Lower lobe of right lung (tissue), 2 donors: Measurements from ENCODE around the gene BMP7. TPM values are rescaled to one million over a fixed set of nuclear protein-coding genes. Genes with fewer than 3 reads are reported as not detected.

Source experiments
- ATAC-seq, 2 donors: fragments of 200-7000 bp; cut with Tn5 transposase; one replicate each; pipeline ENCODE4 v1.9.1; 2020 to 2022; ENCODE audit warnings: mild to moderate bottlenecking in 2 of 2, moderate library complexity in 2 of 2
- DNase-seq: peaks from one replicate; pipeline ENCODE4 v3.0.0-alpha.2; 2020
- H3K27ac ChIP-seq: fragments of 200-600 bp; one replicate; pipeline ENCODE4 v1.8.0; 2022
- H3K27me3 ChIP-seq: fragments of 200-600 bp; one replicate; pipeline ENCODE4 v1.8.0; 2022; ENCODE audit warnings: low read depth
- H3K36me3 ChIP-seq: fragments of 200-600 bp; one replicate; pipeline ENCODE4 v1.8.0; 2022; ENCODE audit warnings: mild to moderate bottlenecking
- H3K4me1 ChIP-seq: fragments of 200-600 bp; one replicate; pipeline ENCODE4 v1.8.0; 2022
- H3K4me3 ChIP-seq: fragments of 200-600 bp; one replicate; pipeline ENCODE4 v1.8.0; 2022; ENCODE audit warnings: mild to moderate bottlenecking
- H3K9me3 ChIP-seq: fragments of 200-600 bp; one replicate; pipeline ENCODE4 v1.8.0; 2022
- CTCF ChIP-seq: fragments of 200-600 bp; IDR thresholded peaks from one replicate; pipeline ENCODE4 v1.8.0; 2022; ENCODE audit warnings: antibody characterized with exemption, mild to moderate bottlenecking
- intact Hi-C: fragments of 100-400 bp; cut with DNase I; formaldehyde crosslinking; loops from one replicate; pipeline ENCODE4 v1.11.0; 2022
- total RNA-seq: library from RNA; stranded (reverse); fragmentation: NEBNext Ultra II Directional; extraction: Animal tissue kit (Norgen Biotek cat#: 25700); gene quantifications from one replicate; pipeline ENCODE4 v1.2.1, GENCODE V29; 2021
- donor health status: DM: no; HTN: yes; CAD: no; lungs with severe emphysema.

BMP7 gene
- total RNA-seq, 1 donor from 2014 or later: 0.74 TPM

GRCh38 chr20:57301026-57301425 is 34.6 kb upstream of the BMP7 start:
- DNase-seq (no peak), ATAC-seq (no peak)
- no peaks in the 10 kb centered on the region for H3K4me1 ChIP-seq
- H3K36me3 ChIP-seq: no peaks in the 10 kb centered on the region
- no peak overlapping the region for H3K4me3 ChIP-seq
- no peaks in the 10 kb centered on the region for H3K9me3 ChIP-seq
- H3K27me3 ChIP-seq: no peaks in the 10 kb centered on the region
- intact Hi-C loops: no loop called here
- TF ChIP-seq CTCF: no peak
- no peak overlapping the region for H3K27ac ChIP-seq

GRCh38 chr20:57298457-57298856 is 32.0 kb upstream of the BMP7 start:
- ATAC-seq (no peak), DNase-seq (no peak)
- no peak overlapping the region for H3K27ac ChIP-seq
- H3K4me3 ChIP-seq: no peak overlapping the region
- no peaks in the 10 kb centered on the region for H3K9me3 ChIP-seq
- no peaks in the 10 kb centered on the region for H3K4me1 ChIP-seq
- intact Hi-C loops: no loop called here
- no peak for TF ChIP-seq CTCF
- H3K36me3 ChIP-seq: no peaks in the 10 kb centered on the region
- no peaks in the 10 kb centered on the region for H3K27me3 ChIP-seq

- H3K36me3 ChIP-seq: no peaks in the 10 kb centered on the region
- no peak overlapping the region for H3K27ac ChIP-seq
- no peak for TF ChIP-seq CTCF
- no peak for DNase-seq
- no peaks in the 10 kb centered on the region for H3K9me3 ChIP-seq
- no peak for ATAC-seq
- H3K4me3 ChIP-seq: no peak overlapping the region
- intact Hi-C loops: no loop called here
- H3K27me3 ChIP-seq: peaks cover 27% of the 10 kb centered on the region
- H3K4me1 ChIP-seq: no peaks in the 10 kb centered on the region
Observed at GRCh38 chr20:57294550-57294949, 28.1 kb upstream of the BMP7 start.

- no peak for TF ChIP-seq CTCF
Observed at GRCh38 chr20:57293995-57294394, 27.6 kb upstream of the BMP7 start.

GRCh38 chr20:57292611-57293010 is 26.2 kb upstream of the BMP7 start:
- intact Hi-C loops: no loop called here
- Histone ChIP-seq H3K36me3 (no peaks in the 10 kb centered on the region), H3K27me3 (peaks cover 41% of the 10 kb centered on the region), H3K27ac (no peak overlapping the region), H3K4me1 (peaks cover 4% of the 10 kb centered on the region), H3K4me3 (no peak overlapping the region), H3K9me3 (no peaks in the 10 kb centered on the region)
- DNase-seq (no peak), ATAC-seq (no peak)
- TF ChIP-seq CTCF: no peak

More at GRCh38 chr20:57293995-57294394, 27.6 kb upstream of the BMP7 start:
- Histone ChIP-seq H3K36me3 (no peaks in the 10 kb centered on the region), H3K9me3 (no peaks in the 10 kb centered on the region), H3K27me3 (peaks cover 30% of the 10 kb centered on the region), H3K4me3 (no peak overlapping the region), H3K27ac (no peak overlapping the region), H3K4me1 (no peaks in the 10 kb centered on the region)
- ATAC-seq: no peak
- no peak for DNase-seq
- intact Hi-C loops: no loop called here

- Histone ChIP-seq H3K36me3 (no peaks in the 10 kb centered on the region), H3K4me1 (peaks cover 5% of the 10 kb centered on the region), H3K27me3 (peaks cover 47% of the 10 kb centered on the region), H3K27ac (no peak overlapping the region), H3K9me3 (no peaks in the 10 kb centered on the region), H3K4me3 (no peak overlapping the region)
- intact Hi-C loops: no loop called here
- ATAC-seq (no peak), DNase-seq (no peak)
- no peak for TF ChIP-seq CTCF
Observed at GRCh38 chr20:57291694-57292093, 25.3 kb upstream of the BMP7 start.
